HG02610 (cell line): Measurements from ENCODE around the gene ART1.
"Not testable (repeated sequence)": the region's sequence is repeated elsewhere in the genome, so short reads cannot be mapped to it uniquely, and the experiment has no call there.

Source experiments
- ATAC-seq: cut with Tn5 transposase; IDR thresholded peaks from one replicate; pipeline ENCODE4 v1.9.1; 2021; ENCODE audit warnings: mild to moderate bottlenecking, moderate library complexity; ENCODE audit not compliant: unreplicated experiment

ART1 gene

GRCh38 chr11:3631331-3631730 is 13.6 kb upstream of the ART1 start:
- no peak for ATAC-seq

GRCh38 chr11:3632070-3632660 is 12.8 kb upstream of the ART1 start:
- ATAC-seq, result no peak

- ATAC-seq, result no peak
Observed at GRCh38 chr11:3635641-3636375, 9.1 kb upstream of the ART1 start.

GRCh38 chr11:3637201-3637600 is 7.7 kb upstream of the ART1 start:
- ATAC-seq, result no peak

GRCh38 chr11:3638513-3638912 is 6.4 kb upstream of the ART1 start:
- no peak for ATAC-seq

GRCh38 chr11:3639841-3640240 is 5.1 kb upstream of the ART1 start:
- ATAC-seq, result no peak

- no peak for ATAC-seq
Observed at GRCh38 chr11:3641191-3641590, 3.7 kb upstream of the ART1 start.

GRCh38 chr11:3641701-3642070 is 3.2 kb upstream of the ART1 start, which contains the start of gene ART5:
Gene ART5, minus strand, starts transcription at chr11:3641992. Its CDS starts 130 bp downstream, at chr11:3641862.
- no peak for ATAC-seq

- ATAC-seq, result peak; percentile 51
Observed at GRCh38 chr11:3642071-3642951, 2.6 kb upstream of the ART1 start.

GRCh38 chr11:3643102-3643546 is 1.8 kb upstream of the ART1 start:
- ATAC-seq, result not testable (repeated sequence)

- ATAC-seq, result no peak
Observed at GRCh38 chr11:3645552-3645951, 624 bp downstream of the ART1 start.

- ATAC-seq, result not testable (repeated sequence)
Observed at GRCh38 chr11:3648843-3649242, 3.9 kb downstream of the ART1 start.

- not testable (repeated sequence) for ATAC-seq
Observed at GRCh38 chr11:3649374-3649773, 4.4 kb downstream of the ART1 start.

GRCh38 chr11:3652514-3652913 is 7.6 kb downstream of the ART1 start:
- ATAC-seq, result not testable (repeated sequence)

- ATAC-seq, result no peak
Observed at GRCh38 chr11:3655547-3655946, 10.6 kb downstream of the ART1 start.

GRCh38 chr11:3657331-3657730 is 12.4 kb downstream of the ART1 start:
- ATAC-seq, result not testable (repeated sequence)

- no peak for ATAC-seq
Observed at GRCh38 chr11:3658252-3658651, 13.3 kb downstream of the ART1 start.

GRCh38 chr11:3659595-3660515 is 14.9 kb downstream of the ART1 start:
- no peak for ATAC-seq

GRCh38 chr11:3660960-3661359 is 16.0 kb downstream of the ART1 start:
- no peak for ATAC-seq

- no peak for ATAC-seq
Observed at GRCh38 chr11:3662856-3663255, 17.9 kb downstream of the ART1 start.
